ENCODE measurements around the gene TBC1D23.
"Not testable (repeated sequence)": the region's sequence is repeated elsewhere in the genome, so short reads cannot be mapped to it uniquely, and the experiment has no call there.

The TBC1D23 gene

GRCh38 chr3:100324044-100324443, 63.3 kb downstream of the TBC1D23 start:
- no peak for TF ChIP-seq CSDC2 (CRISPR knock-in tag; IDR thresholded peaks at IDR 0.05)
- no peak for TF ChIP-seq ESRRG (CRISPR knock-in tag; IDR thresholded peaks at IDR 0.05)
- TF ChIP-seq ARNTL (CRISPR knock-in tag; IDR thresholded peaks at IDR 0.05; ENCODE audit: borderline replicate concordance, low read depth), result no peak
- TF ChIP-seq RARB (CRISPR knock-in tag; IDR thresholded peaks at IDR 0.05), result no peak
- TF ChIP-seq ZNF70 (CRISPR knock-in tag; IDR thresholded peaks at IDR 0.05), result no peak
- no peak for TF ChIP-seq POU6F1 (CRISPR knock-in tag; IDR thresholded peaks at IDR 0.05; ENCODE audit: borderline replicate concordance, low read depth)
- TF ChIP-seq ISL1 (CRISPR knock-in tag; IDR thresholded peaks at IDR 0.05), result no peak
- TF ChIP-seq GLIS3 (CRISPR knock-in tag; IDR thresholded peaks at IDR 0.05), result no peak
- TF ChIP-seq PPARA (CRISPR knock-in tag; IDR thresholded peaks at IDR 0.05; ENCODE audit: borderline replicate concordance), result no peak
- no peak for TF ChIP-seq TOX (CRISPR knock-in tag; IDR thresholded peaks at IDR 0.05; ENCODE audit: borderline replicate concordance)
- TF ChIP-seq OSR1 (CRISPR knock-in tag; IDR thresholded peaks at IDR 0.05), result no peak
- no peak for TF ChIP-seq TCF4 (CRISPR knock-in tag; IDR thresholded peaks at IDR 0.05; ENCODE audit: borderline replicate concordance)
- no peak for TF ChIP-seq TSHZ2 (CRISPR knock-in tag; IDR thresholded peaks at IDR 0.05)
- no peak for TF ChIP-seq BACH2 (CRISPR knock-in tag; IDR thresholded peaks at IDR 0.05; ENCODE audit: borderline replicate concordance)
- TF ChIP-seq ZFP30 (CRISPR knock-in tag; IDR thresholded peaks at IDR 0.05), result no peak
- TF ChIP-seq ZFP3 (CRISPR knock-in tag; IDR thresholded peaks at IDR 0.05), result no peak
- TF ChIP-seq ZC3H10 (CRISPR knock-in tag; IDR thresholded peaks at IDR 0.05), result no peak
- TF ChIP-seq ZNF565 (CRISPR knock-in tag; conservative IDR thresholded peaks at IDR 0.05; ENCODE audit: low read depth), result no peak
- TF ChIP-seq CSRNP3 (CRISPR knock-in tag; IDR thresholded peaks at IDR 0.05), result no peak

GRCh38 chr3:100325827-100326226, 65.0 kb downstream of the TBC1D23 start:
- TF ChIP-seq ZFP3 (CRISPR knock-in tag; IDR thresholded peaks at IDR 0.05) (no peak), POU6F1 (CRISPR knock-in tag; IDR thresholded peaks at IDR 0.05; ENCODE audit: borderline replicate concordance, low read depth) (no peak), TOX (CRISPR knock-in tag; IDR thresholded peaks at IDR 0.05; ENCODE audit: borderline replicate concordance) (no peak), PATZ1 (CRISPR knock-in tag; IDR thresholded peaks at IDR 0.05; ENCODE audit: borderline replicate concordance) (no peak)
- no peak for ATAC-seq

More at GRCh38 chr3:100324044-100324443, 63.3 kb downstream of the TBC1D23 start:
- ATAC-seq, result no peak

- not testable (repeated sequence) for ATAC-seq
Measured at GRCh38 chr3:100327377-100327776, 66.6 kb downstream of the TBC1D23 start.

All from SK-N-SH treated with all-trans-retinoic acid at 6 μM for 48 hours (cell line).